Measurements from ENCODE around the gene FGF10. TPM values are rescaled to one million over a fixed set of nuclear protein-coding genes. Genes with fewer than 3 reads are reported as not detected.

FGF10 gene
- total RNA-seq = not detected

DNA sequence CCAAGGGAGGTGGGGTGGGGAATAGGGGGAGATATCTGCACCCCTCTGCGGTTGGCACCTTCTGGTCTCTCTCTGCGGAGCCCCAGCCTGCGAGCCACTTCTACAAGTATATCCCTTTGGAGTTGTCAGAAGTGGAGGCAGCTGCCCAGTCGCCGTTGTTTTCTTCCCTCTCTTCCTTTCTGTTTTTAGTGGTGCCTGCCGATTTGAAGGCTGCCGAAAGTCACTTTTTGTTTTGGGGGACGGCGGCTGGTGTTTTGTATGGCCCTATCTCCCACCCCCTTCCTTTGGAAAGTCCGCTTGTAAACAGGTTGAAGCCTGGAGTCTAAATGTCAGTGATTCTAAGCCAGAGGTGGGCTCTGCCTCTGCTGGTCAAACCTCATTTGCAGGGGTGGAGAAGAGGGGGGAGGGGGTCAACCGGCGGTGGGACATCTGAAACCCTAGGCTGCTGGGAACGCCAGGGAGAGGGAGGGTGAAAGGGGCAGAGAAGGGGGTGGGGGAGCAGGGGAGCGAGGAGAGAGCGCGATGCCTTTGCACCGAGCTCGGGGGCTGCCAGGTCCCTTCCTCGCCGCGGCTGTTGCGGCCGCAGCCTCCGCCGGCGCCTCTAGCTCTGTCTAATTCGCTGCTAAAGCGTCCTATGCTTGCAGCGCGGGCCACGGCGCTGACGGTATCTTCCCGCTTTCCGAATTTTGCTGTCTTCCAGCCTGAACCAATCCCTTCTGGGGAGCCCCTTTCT lies at the start of gene FGF10:
Gene FGF10 (minus strand): TSS at position 331 of the 733 bp plus-strand sequence. CDS start 738 bp downstream, outside the sequence.
- H3K27ac Mint-ChIP-seq = no peak within 1 kb of the TSS
- no peak for ATAC-seq (replicated peaks in 1 of 2)
- peak within 1 kb of the TSS; percentile 57 to 59 for H3K4me3 Mint-ChIP-seq
- H3K4me1 Mint-ChIP-seq (ENCODE audit: low read depth) = peaks cover 4% of the 10 kb centered on the region
- no peak for DNase-seq
- peaks cover 2 to 3% of the 10 kb centered on the region in 2 donors for H3K9me3 Mint-ChIP-seq
- peaks cover 2 to 6% of the 10 kb centered on the region in 2 donors for H3K36me3 Mint-ChIP-seq (ENCODE audit: insufficient read depth in 2 of 2)
- peaks cover 47% of the 10 kb centered on the region for H3K27me3 Mint-ChIP-seq (ENCODE audit: low read depth)

DNA sequence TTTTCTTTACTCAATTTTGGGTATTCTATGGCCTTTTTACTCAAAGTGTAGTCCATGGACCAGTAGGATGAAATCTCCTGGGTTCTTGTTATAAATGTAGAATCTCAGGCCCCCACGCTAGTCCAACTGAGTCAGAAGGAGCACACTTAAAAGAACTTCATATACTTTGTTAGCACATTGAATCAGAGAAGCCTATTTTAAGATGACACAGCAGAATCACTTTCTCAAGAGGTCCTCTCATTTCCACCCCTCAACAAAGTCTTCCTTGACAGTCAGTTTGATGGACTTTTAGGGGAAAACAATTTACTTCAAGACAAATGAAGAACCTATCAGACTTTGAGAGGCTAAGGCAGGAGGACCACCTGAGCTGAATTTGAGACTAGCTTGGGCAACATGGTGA lies 37.7 kb upstream of the FGF10 start:
- H3K27ac Mint-ChIP-seq = no peak overlapping the region
- H3K9me3 Mint-ChIP-seq = peaks cover 4 to 11% of the 10 kb centered on the region in 2 donors
- DNase-seq = no peak
- no peaks in the 10 kb centered on the region for H3K4me1 Mint-ChIP-seq (ENCODE audit: low read depth)
- H3K4me3 Mint-ChIP-seq = no peak overlapping the region
- no peaks in the 10 kb centered on the region for H3K36me3 Mint-ChIP-seq (ENCODE audit: insufficient read depth in 2 of 2)
- H3K27me3 Mint-ChIP-seq (ENCODE audit: low read depth) = no peaks in the 10 kb centered on the region
- no peak for ATAC-seq (replicated peaks in 1 of 2)

DNA sequence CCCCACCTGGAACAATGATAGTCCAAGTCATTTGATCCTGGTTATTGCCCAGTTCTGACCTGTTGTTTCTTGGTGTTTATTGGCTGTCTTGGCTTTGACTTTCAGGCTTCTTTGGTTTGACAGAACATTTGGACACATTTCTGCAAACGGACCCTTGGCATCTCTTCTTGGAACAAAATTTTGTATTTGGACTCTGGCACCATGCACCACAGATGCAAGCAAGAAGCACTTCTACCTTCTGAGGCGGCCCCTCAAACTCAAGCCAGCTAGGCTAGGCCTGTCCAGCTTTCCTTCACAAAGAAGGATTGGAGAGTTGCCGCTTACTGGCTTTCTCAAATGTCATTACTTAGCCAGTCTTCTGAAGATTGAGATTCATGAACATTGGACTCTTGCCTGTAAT lies 23.1 kb upstream of the FGF10 start:
- Mint-ChIP-seq H3K4me3 (no peak overlapping the region), H3K27ac (no peak overlapping the region)

DNA sequence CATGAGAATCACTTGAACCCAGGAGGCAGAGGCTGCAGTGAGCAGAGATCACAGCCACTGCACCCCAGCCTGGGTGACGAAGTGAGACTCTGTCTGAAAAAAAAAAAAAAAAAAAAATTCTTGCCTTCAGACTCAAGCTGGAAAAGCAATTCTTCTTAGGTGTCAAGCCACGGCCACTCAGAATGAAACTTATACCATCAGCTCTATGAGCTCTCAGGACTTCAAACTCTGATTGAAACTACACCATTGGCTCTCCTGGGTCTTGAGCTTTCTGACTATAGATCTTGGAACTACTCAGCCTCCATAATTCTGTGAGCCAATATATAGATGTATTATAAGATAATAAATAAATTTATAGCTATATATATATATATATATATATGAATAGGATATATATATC lies 12.9 kb upstream of the FGF10 start:
- no peaks in the 10 kb centered on the region for H3K36me3 Mint-ChIP-seq (ENCODE audit: insufficient read depth in 2 of 2)
- no peak overlapping the region for H3K4me3 Mint-ChIP-seq
- H3K27ac Mint-ChIP-seq = no peak overlapping the region
- H3K9me3 Mint-ChIP-seq = peaks cover 2 to 3% of the 10 kb centered on the region in 2 donors
- ATAC-seq (replicated peaks in 1 of 2) (no peak), DNase-seq (no peak)
- H3K27me3 Mint-ChIP-seq (ENCODE audit: low read depth) = no peaks in the 10 kb centered on the region
- no peaks in the 10 kb centered on the region for H3K4me1 Mint-ChIP-seq (ENCODE audit: low read depth)

More for the DNA sequence above, 23.1 kb upstream of the FGF10 start:
- Mint-ChIP-seq H3K4me1 (ENCODE audit: low read depth) (no peaks in the 10 kb centered on the region), H3K9me3 (peaks cover 1 to 2% of the 10 kb centered on the region in 2 donors), H3K27me3 (ENCODE audit: low read depth) (no peaks in the 10 kb centered on the region), H3K36me3 (ENCODE audit: insufficient read depth in 2 of 2) (no peaks in the 10 kb centered on the region)
- no peak for DNase-seq
- ATAC-seq (replicated peaks in 1 of 2) = no peak

DNA sequence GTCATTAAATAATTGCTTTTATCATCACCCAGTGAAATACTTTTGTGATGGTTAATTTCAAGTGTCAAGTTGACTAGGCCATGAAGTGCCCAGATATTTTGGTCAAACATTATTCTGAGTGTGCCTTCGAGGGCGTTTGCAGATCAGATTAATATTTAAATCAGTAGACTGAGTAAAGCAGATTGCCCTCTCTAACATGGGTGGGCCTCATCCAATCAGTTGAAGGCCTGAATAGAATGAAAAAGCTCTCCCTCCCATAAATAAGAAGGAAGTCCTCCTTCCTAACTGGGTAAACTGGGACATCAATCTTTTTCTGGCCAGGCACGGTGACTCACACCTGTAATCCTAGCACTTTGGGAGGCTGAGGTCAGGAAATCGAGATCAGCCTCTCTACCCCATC lies 12.4 kb upstream of the FGF10 start:
- DNase-seq (no peak), ATAC-seq (replicated peaks in 1 of 2) (no peak)
- Mint-ChIP-seq H3K27me3 (ENCODE audit: low read depth) (no peaks in the 10 kb centered on the region), H3K4me1 (ENCODE audit: low read depth) (no peaks in the 10 kb centered on the region), H3K4me3 (no peak overlapping the region), H3K9me3 (peaks cover 3 to 4% of the 10 kb centered on the region in 2 donors), H3K36me3 (ENCODE audit: insufficient read depth in 2 of 2) (no peaks in the 10 kb centered on the region), H3K27ac (no peak overlapping the region)

DNA sequence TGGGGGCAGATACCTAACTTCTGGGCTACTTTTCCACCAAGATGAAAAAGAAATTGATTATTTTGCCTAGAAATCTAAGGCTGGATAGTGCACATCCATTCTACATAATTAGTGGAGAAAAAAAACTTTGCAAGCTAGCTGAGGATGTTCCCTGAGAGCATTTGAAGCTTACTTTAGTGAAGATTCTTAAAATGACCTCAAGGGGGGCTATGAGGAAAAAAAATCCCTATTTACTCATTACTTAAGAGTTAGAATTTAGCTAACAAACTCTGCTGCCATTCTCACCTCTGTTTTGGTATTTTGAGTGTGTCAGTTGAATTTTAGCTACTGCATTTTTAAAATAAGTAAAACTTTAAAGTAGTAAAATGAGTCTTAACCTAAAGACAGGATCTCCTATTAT lies 9.2 kb upstream of the FGF10 start:
- no peak overlapping the region for H3K4me3 Mint-ChIP-seq
- H3K36me3 Mint-ChIP-seq (ENCODE audit: insufficient read depth in 2 of 2) = no peaks in the 10 kb centered on the region
- H3K27me3 Mint-ChIP-seq (ENCODE audit: low read depth) = no peaks in the 10 kb centered on the region
- DNase-seq (no peak), ATAC-seq (replicated peaks in 1 of 2) (no peak)
- peaks cover 3 to 7% of the 10 kb centered on the region in 2 donors for H3K9me3 Mint-ChIP-seq
- H3K27ac Mint-ChIP-seq = no peak overlapping the region
- no peaks in the 10 kb centered on the region for H3K4me1 Mint-ChIP-seq (ENCODE audit: low read depth)

DNA sequence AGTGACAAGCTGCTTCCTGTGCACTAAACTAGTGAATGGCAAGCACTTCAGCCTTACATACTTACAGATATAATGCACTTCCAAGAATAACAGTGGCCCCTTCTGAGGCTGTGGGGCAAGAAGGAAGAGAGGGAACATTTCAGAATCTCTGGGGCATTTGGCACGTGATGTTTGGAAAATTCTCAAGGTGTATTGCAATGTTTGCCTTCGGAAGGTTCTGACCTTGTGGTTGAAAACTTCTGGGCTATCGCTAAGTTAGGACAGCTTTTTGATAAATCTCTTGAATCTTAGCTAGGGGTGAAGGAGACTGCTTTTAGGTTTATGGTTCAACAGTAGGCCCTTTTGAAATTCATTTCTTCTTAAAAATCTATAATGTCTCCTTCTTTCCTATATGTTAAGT lies 7.1 kb upstream of the FGF10 start:
- Mint-ChIP-seq H3K9me3 (peaks cover 1 to 4% of the 10 kb centered on the region in 2 donors), H3K36me3 (ENCODE audit: insufficient read depth in 2 of 2) (peaks cover 0 to 2% of the 10 kb centered on the region in 2 donors), H3K4me3 (no peak overlapping the region), H3K27ac (no peak overlapping the region), H3K4me1 (ENCODE audit: low read depth) (no peaks in the 10 kb centered on the region), H3K27me3 (ENCODE audit: low read depth) (peaks cover 5% of the 10 kb centered on the region)
- DNase-seq = no peak
- ATAC-seq (replicated peaks in 1 of 2) = no peak

DNA sequence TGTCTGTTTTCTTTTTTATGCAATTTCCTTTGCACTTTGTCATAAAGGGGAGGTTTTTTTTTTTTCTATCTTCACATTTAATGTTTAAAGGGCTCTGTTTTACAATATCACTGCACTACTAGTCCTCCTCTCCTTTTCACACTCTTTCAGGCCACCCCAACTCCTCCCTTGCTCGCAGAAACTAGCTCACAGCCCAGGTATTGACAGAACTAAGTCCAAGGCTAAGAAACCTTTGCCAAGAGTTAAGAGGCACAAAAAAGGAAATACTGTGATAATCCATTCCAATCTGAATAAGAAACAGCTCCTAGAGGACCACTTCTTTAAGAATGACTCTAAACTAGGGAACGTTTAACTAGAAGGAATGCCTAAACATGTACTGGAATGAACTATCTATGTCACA lies 1.1 kb upstream of the FGF10 start:
- Mint-ChIP-seq H3K4me3 (peak overlapping the region in 1 of 2 donors; percentile 12), H3K4me1 (ENCODE audit: low read depth) (peaks cover 4% of the 10 kb centered on the region), H3K27ac (no peak overlapping the region), H3K27me3 (ENCODE audit: low read depth) (peaks cover 47% of the 10 kb centered on the region), H3K9me3 (peaks cover 3 to 5% of the 10 kb centered on the region in 2 donors), H3K36me3 (ENCODE audit: insufficient read depth in 2 of 2) (peaks cover 2 to 6% of the 10 kb centered on the region in 2 donors)
- ATAC-seq (replicated peaks in 1 of 2) (no peak), DNase-seq (no peak)

DNA sequence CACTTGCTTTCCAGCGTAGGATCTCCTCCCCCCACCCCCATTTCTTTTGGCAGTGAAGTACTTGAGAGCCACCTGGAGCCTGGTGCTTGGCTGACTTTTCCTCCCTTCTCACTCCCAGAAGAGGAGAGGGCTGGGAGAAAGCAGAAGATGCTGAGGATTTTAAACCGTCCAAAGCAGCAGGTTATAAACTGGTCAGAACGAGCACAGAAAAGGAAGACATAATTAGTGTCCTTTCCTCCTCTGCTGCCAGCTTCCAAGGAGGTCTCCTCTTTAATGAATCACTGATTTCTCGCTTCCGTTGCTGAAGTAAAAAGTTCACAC lies 563 bp upstream of the FGF10 start:
- DNase-seq (no peak), ATAC-seq (replicated peaks in 1 of 2) (no peak)
- Mint-ChIP-seq H3K36me3 (ENCODE audit: insufficient read depth in 2 of 2) (peaks cover 2 to 6% of the 10 kb centered on the region in 2 donors), H3K4me1 (ENCODE audit: low read depth) (peaks cover 4% of the 10 kb centered on the region), H3K9me3 (peaks cover 2 to 3% of the 10 kb centered on the region in 2 donors), H3K27me3 (ENCODE audit: low read depth) (peaks cover 47% of the 10 kb centered on the region), H3K4me3 (peak overlapping the region in 1 of 2 donors; percentile 45), H3K27ac (no peak overlapping the region)

DNA sequence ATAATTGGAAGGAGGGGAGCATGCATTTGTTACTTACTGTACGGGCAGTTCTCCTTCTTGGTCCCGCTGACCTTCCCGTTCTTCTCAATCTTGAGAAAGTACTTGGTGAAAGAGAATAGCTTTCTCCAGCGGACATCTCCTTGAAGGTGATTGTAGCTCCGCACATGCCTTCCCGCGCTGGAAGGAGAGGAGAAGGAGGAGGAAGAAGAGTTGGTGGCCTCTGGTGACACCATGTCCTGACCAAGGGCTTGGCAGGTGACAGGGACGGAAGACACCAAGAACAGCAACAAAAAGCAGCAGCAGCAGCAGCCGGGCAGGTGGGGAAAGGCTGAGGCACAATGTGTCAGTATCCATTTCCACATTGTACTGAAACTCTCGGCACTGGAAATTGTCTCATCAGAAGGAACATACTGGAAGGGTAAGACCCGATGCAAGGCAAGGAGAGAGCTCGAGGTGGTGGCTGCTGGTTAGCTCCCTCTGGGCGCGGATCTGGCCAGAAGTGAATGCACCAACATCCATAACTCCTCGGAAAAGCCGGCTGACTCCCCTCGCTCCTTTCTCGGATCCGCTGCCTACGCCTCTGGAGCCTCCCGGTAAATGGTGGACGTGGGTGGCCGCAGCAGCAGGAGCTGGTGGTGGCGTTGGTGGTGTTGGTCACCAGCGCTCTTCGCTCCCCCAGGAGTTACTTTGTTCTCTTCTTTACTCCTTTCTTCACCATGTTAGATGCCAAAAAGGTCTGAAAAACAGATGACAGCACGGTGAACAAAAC lies 715 bp downstream of the FGF10 start:
- H3K4me1 Mint-ChIP-seq (ENCODE audit: low read depth) = peaks cover 4% of the 10 kb centered on the region
- H3K36me3 Mint-ChIP-seq (ENCODE audit: insufficient read depth in 2 of 2) = peaks cover 2 to 6% of the 10 kb centered on the region in 2 donors

DNA sequence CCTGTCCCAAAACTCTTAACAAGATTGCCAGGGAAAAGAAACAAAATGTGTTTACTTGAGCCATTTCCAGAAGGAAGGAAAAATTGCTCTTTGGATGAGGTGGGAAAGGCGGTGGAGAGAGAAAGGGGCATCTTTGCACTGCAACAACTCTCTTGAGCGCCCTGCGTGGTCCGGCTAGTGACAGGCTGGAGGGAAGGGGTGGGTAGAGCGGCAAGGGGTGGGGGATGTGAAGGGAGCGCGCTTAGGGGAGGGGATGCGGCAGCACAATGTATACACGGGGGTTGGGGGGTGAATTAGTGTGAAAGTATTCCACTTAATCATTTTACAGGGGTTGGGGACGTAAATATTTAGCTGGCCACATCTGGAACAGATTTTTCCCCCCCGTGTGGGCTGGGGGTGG lies 1.3 kb downstream of the FGF10 start:
- no peak overlapping the region for H3K27ac Mint-ChIP-seq
- peaks cover 2 to 3% of the 10 kb centered on the region in 2 donors for H3K9me3 Mint-ChIP-seq
- no peak for ATAC-seq (replicated peaks in 1 of 2)
- peaks cover 2 to 6% of the 10 kb centered on the region in 2 donors for H3K36me3 Mint-ChIP-seq (ENCODE audit: insufficient read depth in 2 of 2)
- peaks cover 47% of the 10 kb centered on the region for H3K27me3 Mint-ChIP-seq (ENCODE audit: low read depth)
- peaks cover 4% of the 10 kb centered on the region for H3K4me1 Mint-ChIP-seq (ENCODE audit: low read depth)
- H3K4me3 Mint-ChIP-seq = no peak overlapping the region
- no peak for DNase-seq

More for the DNA sequence above, 715 bp downstream of the FGF10 start:
- Mint-ChIP-seq H3K27me3 (ENCODE audit: low read depth) (peaks cover 47% of the 10 kb centered on the region), H3K4me3 (peak overlapping the region in 1 of 2 donors; percentile 59), H3K9me3 (peaks cover 2 to 3% of the 10 kb centered on the region in 2 donors), H3K27ac (no peak overlapping the region)
- DNase-seq (no peak), ATAC-seq (replicated peaks in 1 of 2) (no peak)

DNA sequence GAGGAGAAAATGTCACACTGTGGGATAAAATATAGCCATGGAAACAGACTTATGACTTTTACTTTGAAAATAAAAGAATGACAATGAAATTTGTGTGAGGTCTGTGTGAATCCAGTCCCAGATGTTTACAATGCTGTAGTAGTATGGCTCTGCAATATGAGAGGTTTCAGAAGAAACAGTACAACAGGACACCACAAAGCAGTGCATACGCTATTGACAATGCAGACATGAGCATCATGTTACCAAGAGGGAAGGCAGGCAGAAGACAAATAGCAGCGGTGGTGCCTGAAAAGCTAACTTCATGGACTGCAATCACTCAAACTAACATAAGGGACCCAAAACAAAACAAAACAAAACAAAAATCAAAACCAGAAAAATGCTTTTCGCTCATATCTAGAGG lies 1.8 kb downstream of the FGF10 start:
- H3K4me3 Mint-ChIP-seq = no peak overlapping the region
- peaks cover 4% of the 10 kb centered on the region for H3K4me1 Mint-ChIP-seq (ENCODE audit: low read depth)
- H3K27me3 Mint-ChIP-seq (ENCODE audit: low read depth) = peaks cover 47% of the 10 kb centered on the region
- H3K9me3 Mint-ChIP-seq = peaks cover 2 to 3% of the 10 kb centered on the region in 2 donors
- ATAC-seq (replicated peaks in 1 of 2) = no peak
- no peak for DNase-seq
- no peak overlapping the region for H3K27ac Mint-ChIP-seq
- H3K36me3 Mint-ChIP-seq (ENCODE audit: insufficient read depth in 2 of 2) = peaks cover 2 to 6% of the 10 kb centered on the region in 2 donors

DNA sequence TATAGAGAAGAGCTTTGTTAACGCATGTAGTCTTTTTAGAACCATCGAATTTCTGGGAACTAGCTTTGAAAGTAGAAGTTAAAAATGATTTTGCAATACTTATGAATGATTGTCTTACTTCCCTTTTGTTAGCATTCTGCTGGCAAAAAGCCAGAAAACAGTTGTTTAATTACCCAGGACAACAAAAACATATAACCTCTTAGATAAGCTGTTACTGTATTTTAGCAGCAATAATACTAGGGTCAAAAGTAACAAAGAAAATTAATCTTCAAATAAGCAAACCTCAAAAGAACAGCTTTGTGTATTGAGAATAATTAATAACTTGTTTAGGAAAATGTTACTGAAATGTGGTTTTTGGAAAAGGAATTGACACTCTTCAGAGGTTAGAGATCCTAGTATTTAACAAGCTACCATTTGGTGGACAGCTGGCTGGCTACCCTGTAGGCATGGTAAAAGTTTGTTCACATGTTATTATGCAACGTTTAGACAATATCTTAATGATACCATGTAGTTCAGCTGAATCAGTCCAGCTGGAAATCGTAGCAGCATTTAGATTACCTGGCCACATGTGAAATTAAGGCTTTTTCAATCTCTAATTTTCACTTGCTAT lies 3.8 kb downstream of the FGF10 start:
- H3K36me3 Mint-ChIP-seq (ENCODE audit: insufficient read depth in 2 of 2) = peaks cover 2 to 4% of the 10 kb centered on the region in 2 donors
- H3K4me3 Mint-ChIP-seq = no peak overlapping the region
- H3K9me3 Mint-ChIP-seq = peaks cover 2% of the 10 kb centered on the region in 2 donors
- H3K27ac Mint-ChIP-seq = no peak overlapping the region
- peaks cover 36% of the 10 kb centered on the region for H3K27me3 Mint-ChIP-seq (ENCODE audit: low read depth)
- DNase-seq (no peak), ATAC-seq (replicated peaks in 1 of 2) (no peak)
- H3K4me1 Mint-ChIP-seq (ENCODE audit: low read depth) = peaks cover 4% of the 10 kb centered on the region

Measured in activated T-cell treated with anti-CD3 and anti-CD28 coated beads, Interleukin-2, amount 50 U/mL, for 72 hours (primary cell).